ENCODE results near the gene PSMB7. TPM values are rescaled to one million over a fixed set of nuclear protein-coding genes. Genes with fewer than 3 reads are reported as not detected.

PSMB7 gene
- total and polyA plus RNA-seq, 2 of the 4 experiments (the other 2 are of a cell fraction) = 340 to 430 TPM

GRCh38 chr9:124372038-124372437 lies 43.2 kb downstream of the PSMB7 start:
- no peak overlapping the region for H2BK15ac ChIP-seq (ENCODE audit: low read depth, low read length)
- H3K9me1 ChIP-seq (ENCODE audit: insufficient read depth, low read length) = peaks cover 15% of the 10 kb centered on the region
- ATAC-seq (ENCODE audit: low read depth) (peak; percentile 71), DNase-seq (peak; percentile 30)
- H4K8ac ChIP-seq (ENCODE audit: low read depth in 2 of 2, low read length in 2 of 2) = no peak overlapping the region
- H3K14ac ChIP-seq (replicated peaks; ENCODE audit: low read depth, low read length) = no peak overlapping the region
- no peak overlapping the region for H3K56ac ChIP-seq (ENCODE audit: extremely low read depth, insufficient read depth, low read length)
- H3K79me1 ChIP-seq (ENCODE audit: low read depth in 1 of 2, low read length in 2 of 2) = peaks cover 44 to 84% of the 10 kb centered on the region in 2 experiments
- H2BK120ac ChIP-seq (ENCODE audit: low read depth, low read length) = no peak overlapping the region
- in situ Hi-C loops (cut with MboI; ENCODE audit: low sequenced_read_pairs) (no loop called here), dilution Hi-C loops (cut with HindIII; ENCODE audit: low sequenced_read_pairs, unreplicated experiment) (no loop called here), intact Hi-C loops (cut with micrococcal nuclease) (no loop called here)
- TF ChIP-seq MAZ (IDR thresholded peaks at IDR 0.05; ENCODE audit: borderline replicate concordance, low read depth, low read length) (no peak), USF2 (IDR thresholded peaks at IDR 0.05; ENCODE audit: low read depth, low read length) (no peak), CEBPB (IDR thresholded peaks at IDR 0.05; ENCODE audit: low read depth, low read length) (no peak)
- peaks cover 63% of the 10 kb centered on the region for H4K20me1 ChIP-seq (ENCODE audit: insufficient read depth, low read length)
- peaks cover 9% of the 10 kb centered on the region for H3K4me1 ChIP-seq (ENCODE audit: control insufficient read depth, insufficient read depth, low read length)
- H3K4me2 ChIP-seq (ENCODE audit: low read depth, low read length) = no peak overlapping the region
- no peak overlapping the region for H4K91ac ChIP-seq (ENCODE audit: insufficient read depth, low read depth, low read length)
- H2AFZ ChIP-seq (replicated peaks; ENCODE audit: low read length, poor library complexity) = no peak overlapping the region
- H2AK5ac ChIP-seq (ENCODE audit: low read depth, low read length) = no peak overlapping the region
- H3K27me3 ChIP-seq (ENCODE audit: control insufficient read depth, insufficient read depth, low read length) = no peaks in the 10 kb centered on the region
- H3K9ac ChIP-seq (ENCODE audit: low read depth, low read length) = no peak overlapping the region
- no peak overlapping the region for H2BK20ac ChIP-seq (ENCODE audit: low read depth, low read length)
- CTCF ChIA-PET = no interaction called here
- H2BK5ac ChIP-seq (ENCODE audit: low read depth, low read length, poor library complexity, severe bottlenecking) = no peak overlapping the region
- no peak overlapping the region for H3K18ac ChIP-seq (ENCODE audit: low read depth, low read length)
- H3K23ac ChIP-seq (ENCODE audit: low read depth, low read length) = no peak overlapping the region
- H2AK9ac ChIP-seq (replicated peaks; ENCODE audit: low read depth, low read length, poor library complexity) = no peak overlapping the region
- H3K9me3 ChIP-seq (ENCODE audit: control insufficient read depth, insufficient read depth, low read length) = no peaks in the 10 kb centered on the region
- POLR2A ChIA-PET (ENCODE audit: unreplicated experiment) = no interaction called here
- H3K27ac ChIP-seq (ENCODE audit: insufficient read depth, low read length) = no peak overlapping the region
- no peak overlapping the region for H3K4me3 ChIP-seq (ENCODE audit: insufficient read depth, low read depth, low read length)
- no peak overlapping the region for H3K4ac ChIP-seq (ENCODE audit: low read depth, low read length)
- no peak overlapping the region for H4K5ac ChIP-seq (ENCODE audit: low read depth, low read length)
- peaks cover 7% of the 10 kb centered on the region for H3K36me3 ChIP-seq (ENCODE audit: control insufficient read depth, insufficient read depth, low read length)
- BruUV-seq (replicated peaks) = no TSS peak
